ENCODE measurements around the gene ATG3.
"Not testable (repeated sequence)": the region's sequence is repeated elsewhere in the genome, so short reads cannot be mapped to it uniquely, and the experiment has no call there.

GRCh38 chr3:112518970-112519369 lies 42.8 kb downstream of the ATG3 start:
- not testable (repeated sequence) for TF ChIP-seq CTCF, POLR2A (IDR thresholded peaks at IDR 0.05)
